Measurements from ENCODE around the gene CACNG7. TPM values are rescaled to one million over a fixed set of nuclear protein-coding genes. Genes with fewer than 3 reads are reported as not detected.

Gene CACNG7
- total RNA-seq, 1 experiment from 2014 or later = not detected

DNA sequence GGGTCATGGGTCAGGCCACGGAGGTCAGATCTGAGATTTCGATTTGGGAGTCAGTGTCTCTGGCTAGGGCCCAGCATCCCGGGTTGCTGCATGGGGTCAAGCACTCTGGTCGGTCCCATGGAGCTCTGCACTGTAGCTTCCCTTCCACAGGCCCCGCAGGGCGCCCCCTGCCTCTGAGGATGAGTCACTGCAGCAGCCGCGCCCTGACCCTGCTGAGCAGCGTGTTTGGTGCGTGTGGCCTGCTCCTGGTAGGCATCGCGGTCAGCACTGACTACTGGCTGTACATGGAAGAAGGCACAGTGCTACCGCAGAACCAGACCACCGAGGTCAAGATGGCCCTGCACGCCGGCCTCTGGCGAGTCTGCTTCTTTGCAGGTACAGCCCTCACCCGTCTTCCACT is 3.6 kb downstream of the CACNG7 start:
- Histone ChIP-seq H4K20me1 (ENCODE audit: insufficient read depth) (no peaks in the 10 kb centered on the region), H3K9ac (ENCODE audit: low read length) (no peak overlapping the region), H3K4me3 (replicated peaks in 1 of 2; ENCODE audit: low read depth in 1 of 2, low read length in 2 of 2) (no peak overlapping the region), H3K27me3 (ENCODE audit: insufficient read depth, low read length) (no peaks in the 10 kb centered on the region), H3K9me3 (ENCODE audit: control insufficient read depth in 1 of 2, insufficient read depth in 1 of 2, low read depth in 1 of 2, low read length in 2 of 2) (no peaks in the 10 kb centered on the region), H3K27ac (ENCODE audit: low read depth, low read length) (no peak overlapping the region), H3K9me2 (ENCODE audit: insufficient read depth) (no peaks in the 10 kb centered on the region), H2AFZ (ENCODE audit: low read depth, low read length, poor library complexity, severe bottlenecking) (no peak overlapping the region), H3K36me3 (ENCODE audit: control insufficient read depth in 1 of 2, insufficient read depth in 2 of 2, low read length in 2 of 2) (no peaks in the 10 kb centered on the region), H3K79me2 (ENCODE audit: insufficient read depth, low read length) (no peaks in the 10 kb centered on the region), H3K4me2 (ENCODE audit: low read length) (no peak overlapping the region), H3K4me1 (ENCODE audit: control insufficient read depth in 1 of 2, insufficient read depth in 2 of 2, low read length in 2 of 2) (no peaks in the 10 kb centered on the region)
- no TSS peak for BruUV-seq (replicated peaks)
- ChIA-PET RAD21 (ENCODE audit: low non-redundant PET in 1 of 2, low total read pairs in 2 of 2, uncharacterized antibody in 2 of 2, unreplicated experiment in 2 of 2) (interaction anchor here (0.6 to 1.3 kb wide), 2 partner anchors 63 to 111 kb away, joined by 3 to 4 read pairs; no protein-coding TSS in a partner anchor), POLR2A (interaction anchor here (0.9 kb wide), 1 partner anchor 14 kb away, joined by 3 read pairs; no protein-coding TSS in a partner anchor), CTCF (interaction anchor here (0.6 to 1.7 kb wide), 9 partner anchors 14 to 117 kb away, joined by 3 to 6 read pairs (median 4); no protein-coding TSS in a partner anchor)
- DNase-seq (ENCODE audit: low read depth, low spot score) (no peak), ATAC-seq (peak; percentile 80)
- intact Hi-C loops (cut with micrococcal nuclease) = no loop called here
- TF ChIP-seq TCF7L2 (IDR thresholded peaks at IDR 0.05; ENCODE audit: borderline replicate concordance, extremely low read depth, insufficient read depth, insufficient read length) (no peak), SIN3A (IDR thresholded peaks at IDR 0.05; ENCODE audit: low read depth) (no peak), ZNF274 (IDR thresholded peaks at IDR 0.05; ENCODE audit: low read depth, low read length) (no peak), JUND (IDR thresholded peaks at IDR 0.05) (no peak), POLR2A (IDR thresholded peaks at IDR 0.05; ENCODE audit: borderline replicate concordance, extremely low read depth, insufficient read depth, insufficient read length) (no peak), RAD21 (IDR thresholded peaks at IDR 0.05; ENCODE audit: low read depth) (peak; percentile 10; the same call in 1 of the 2 replicates)
- TF ChIP-seq, protein P1, sequence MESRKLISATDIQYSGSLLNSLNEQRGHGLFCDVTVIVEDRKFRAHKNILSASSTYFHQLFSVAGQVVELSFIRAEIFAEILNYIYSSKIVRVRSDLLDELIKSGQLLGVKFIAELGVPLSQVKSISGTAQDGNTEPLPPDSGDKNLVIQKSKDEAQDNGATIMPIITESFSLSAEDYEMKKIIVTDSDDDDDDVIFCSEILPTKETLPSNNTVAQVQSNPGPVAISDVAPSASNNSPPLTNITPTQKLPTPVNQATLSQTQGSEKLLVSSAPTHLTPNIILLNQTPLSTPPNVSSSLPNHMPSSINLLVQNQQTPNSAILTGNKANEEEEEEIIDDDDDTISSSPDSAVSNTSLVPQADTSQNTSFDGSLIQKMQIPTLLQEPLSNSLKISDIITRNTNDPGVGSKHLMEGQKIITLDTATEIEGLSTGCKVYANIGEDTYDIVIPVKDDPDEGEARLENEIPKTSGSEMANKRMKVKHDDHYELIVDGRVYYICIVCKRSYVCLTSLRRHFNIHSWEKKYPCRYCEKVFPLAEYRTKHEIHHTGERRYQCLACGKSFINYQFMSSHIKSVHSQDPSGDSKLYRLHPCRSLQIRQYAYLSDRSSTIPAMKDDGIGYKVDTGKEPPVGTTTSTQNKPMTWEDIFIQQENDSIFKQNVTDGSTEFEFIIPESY (IDR thresholded peaks at IDR 0.05; ENCODE audit: extremely low read depth, insufficient replicate concordance, low read length) = no peak
- TF ChIP-seq, protein P2, sequence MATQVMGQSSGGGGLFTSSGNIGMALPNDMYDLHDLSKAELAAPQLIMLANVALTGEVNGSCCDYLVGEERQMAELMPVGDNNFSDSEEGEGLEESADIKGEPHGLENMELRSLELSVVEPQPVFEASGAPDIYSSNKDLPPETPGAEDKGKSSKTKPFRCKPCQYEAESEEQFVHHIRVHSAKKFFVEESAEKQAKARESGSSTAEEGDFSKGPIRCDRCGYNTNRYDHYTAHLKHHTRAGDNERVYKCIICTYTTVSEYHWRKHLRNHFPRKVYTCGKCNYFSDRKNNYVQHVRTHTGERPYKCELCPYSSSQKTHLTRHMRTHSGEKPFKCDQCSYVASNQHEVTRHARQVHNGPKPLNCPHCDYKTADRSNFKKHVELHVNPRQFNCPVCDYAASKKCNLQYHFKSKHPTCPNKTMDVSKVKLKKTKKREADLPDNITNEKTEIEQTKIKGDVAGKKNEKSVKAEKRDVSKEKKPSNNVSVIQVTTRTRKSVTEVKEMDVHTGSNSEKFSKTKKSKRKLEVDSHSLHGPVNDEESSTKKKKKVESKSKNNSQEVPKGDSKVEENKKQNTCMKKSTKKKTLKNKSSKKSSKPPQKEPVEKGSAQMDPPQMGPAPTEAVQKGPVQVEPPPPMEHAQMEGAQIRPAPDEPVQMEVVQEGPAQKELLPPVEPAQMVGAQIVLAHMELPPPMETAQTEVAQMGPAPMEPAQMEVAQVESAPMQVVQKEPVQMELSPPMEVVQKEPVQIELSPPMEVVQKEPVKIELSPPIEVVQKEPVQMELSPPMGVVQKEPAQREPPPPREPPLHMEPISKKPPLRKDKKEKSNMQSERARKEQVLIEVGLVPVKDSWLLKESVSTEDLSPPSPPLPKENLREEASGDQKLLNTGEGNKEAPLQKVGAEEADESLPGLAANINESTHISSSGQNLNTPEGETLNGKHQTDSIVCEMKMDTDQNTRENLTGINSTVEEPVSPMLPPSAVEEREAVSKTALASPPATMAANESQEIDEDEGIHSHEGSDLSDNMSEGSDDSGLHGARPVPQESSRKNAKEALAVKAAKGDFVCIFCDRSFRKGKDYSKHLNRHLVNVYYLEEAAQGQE (IDR thresholded peaks at IDR 0.05; ENCODE audit: low read depth) = no peak
- TF ChIP-seq, protein P3, sequence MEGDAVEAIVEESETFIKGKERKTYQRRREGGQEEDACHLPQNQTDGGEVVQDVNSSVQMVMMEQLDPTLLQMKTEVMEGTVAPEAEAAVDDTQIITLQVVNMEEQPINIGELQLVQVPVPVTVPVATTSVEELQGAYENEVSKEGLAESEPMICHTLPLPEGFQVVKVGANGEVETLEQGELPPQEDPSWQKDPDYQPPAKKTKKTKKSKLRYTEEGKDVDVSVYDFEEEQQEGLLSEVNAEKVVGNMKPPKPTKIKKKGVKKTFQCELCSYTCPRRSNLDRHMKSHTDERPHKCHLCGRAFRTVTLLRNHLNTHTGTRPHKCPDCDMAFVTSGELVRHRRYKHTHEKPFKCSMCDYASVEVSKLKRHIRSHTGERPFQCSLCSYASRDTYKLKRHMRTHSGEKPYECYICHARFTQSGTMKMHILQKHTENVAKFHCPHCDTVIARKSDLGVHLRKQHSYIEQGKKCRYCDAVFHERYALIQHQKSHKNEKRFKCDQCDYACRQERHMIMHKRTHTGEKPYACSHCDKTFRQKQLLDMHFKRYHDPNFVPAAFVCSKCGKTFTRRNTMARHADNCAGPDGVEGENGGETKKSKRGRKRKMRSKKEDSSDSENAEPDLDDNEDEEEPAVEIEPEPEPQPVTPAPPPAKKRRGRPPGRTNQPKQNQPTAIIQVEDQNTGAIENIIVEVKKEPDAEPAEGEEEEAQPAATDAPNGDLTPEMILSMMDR (IDR thresholded peaks at IDR 0.05 in 2 of 3, conservative IDR thresholded peaks at IDR 0.05 in 1 of 3; ENCODE audit: borderline replicate concordance in 1 of 3, insufficient read depth in 1 of 3, low read depth in 2 of 3, low read length in 2 of 3) = peak; percentile 10 to 67 (median 62); a peak in 4 of 6 replicates

Measured in HCT116 (cell line).